Activated CD8-positive, alpha-beta memory T cell treated with anti-CD3 and anti-CD28 coated beads for 36 hours (primary cell): ENCODE results near the gene ATP8A2. TPM values are rescaled to one million over a fixed set of nuclear protein-coding genes. Genes with fewer than 3 reads are reported as not detected.

ENCODE experiments used
- CTCF ChIA-PET: fragments of 350-600 bp; sonication (Branson Sonifier 250); formaldehyde crosslinking; loops from one replicate; lab custom pipeline; 2021; ENCODE audit warnings: antibody characterized with exemption; lab: Charles Lee
- POLR2A ChIA-PET: fragments of 350-600 bp; sonication (Branson Sonifier 250); formaldehyde crosslinking; loops from one replicate; lab custom pipeline; 2021; ENCODE audit warnings: antibody characterized with exemption; lab: Charles Lee
- total RNA-seq, 2 experiments: library from RNA; stranded (reverse); gene quantifications; one replicate each; pipeline ENCODE4 v1.2.3, GENCODE V29; 2021

ATP8A2 gene
- total RNA-seq, 2 experiments from 2014 or later: 0.75 to 0.97 TPM

- ChIA-PET POLR2A (no interaction called here), CTCF (no interaction called here)
These were observed 509.6 kb downstream of the ATP8A2 start for GRCh38 chr13:25881136-25881926.

GRCh38 chr13:25881971-25882451 is 510.2 kb downstream of the ATP8A2 start:
- POLR2A ChIA-PET: no interaction called here

GRCh38 chr13:25882466-25883357 is 510.9 kb downstream of the ATP8A2 start:
- CTCF ChIA-PET: no interaction called here
- POLR2A ChIA-PET: no interaction called here

More at GRCh38 chr13:25881971-25882451, 510.2 kb downstream of the ATP8A2 start:
- CTCF ChIA-PET: no interaction called here

GRCh38 chr13:25885418-25885817 is 513.6 kb downstream of the ATP8A2 start:
- ChIA-PET POLR2A (no interaction called here), CTCF (interaction anchor here (0.7 kb wide), 1 partner anchor 1037 kb away, joined by 3 read pairs; no protein-coding TSS in a partner anchor)

- POLR2A ChIA-PET: no interaction called here
- CTCF ChIA-PET: no interaction called here
These were observed 514.9 kb downstream of the ATP8A2 start for GRCh38 chr13:25886438-25887214.

- CTCF ChIA-PET: no interaction called here
- POLR2A ChIA-PET: no interaction called here
These were observed 516.3 kb downstream of the ATP8A2 start for GRCh38 chr13:25887962-25888655.

- ChIA-PET CTCF (no interaction called here), POLR2A (no interaction called here)
These were observed 519.0 kb downstream of the ATP8A2 start for GRCh38 chr13:25890671-25891212.

- POLR2A ChIA-PET: no interaction called here
These were observed 527.2 kb downstream of the ATP8A2 start for GRCh38 chr13:25898991-25899390.

GRCh38 chr13:25899464-25899863 is 527.7 kb downstream of the ATP8A2 start:
- ChIA-PET POLR2A (no interaction called here), CTCF (no interaction called here)

More at GRCh38 chr13:25898991-25899390, 527.2 kb downstream of the ATP8A2 start:
- CTCF ChIA-PET: no interaction called here

- ChIA-PET CTCF (no interaction called here), POLR2A (no interaction called here)
These were observed 528.2 kb downstream of the ATP8A2 start for GRCh38 chr13:25899952-25900351.

- CTCF ChIA-PET: no interaction called here
These were observed 529.9 kb downstream of the ATP8A2 start for GRCh38 chr13:25901460-25902376.

GRCh38 chr13:25902455-25902854 is 530.7 kb downstream of the ATP8A2 start:
- POLR2A ChIA-PET: no interaction called here
- CTCF ChIA-PET: no interaction called here

More at GRCh38 chr13:25901460-25902376, 529.9 kb downstream of the ATP8A2 start:
- POLR2A ChIA-PET: no interaction called here

- CTCF ChIA-PET: interaction anchor here (0.7 kb wide), 1 partner anchor 182 kb away, joined by 3 read pairs; no protein-coding TSS in a partner anchor
- POLR2A ChIA-PET: no interaction called here
These were observed 531.1 kb downstream of the ATP8A2 start for GRCh38 chr13:25902891-25903341.

- ChIA-PET POLR2A (no interaction called here), CTCF (no interaction called here)
These were observed 533.1 kb downstream of the ATP8A2 start for GRCh38 chr13:25904830-25905229.

GRCh38 chr13:25905611-25906010 is 533.8 kb downstream of the ATP8A2 start:
- POLR2A ChIA-PET: no interaction called here
- CTCF ChIA-PET: no interaction called here

GRCh38 chr13:25906191-25906661 is 534.5 kb downstream of the ATP8A2 start:
- ChIA-PET CTCF (no interaction called here), POLR2A (no interaction called here)

GRCh38 chr13:25908366-25908765 is 536.6 kb downstream of the ATP8A2 start:
- CTCF ChIA-PET: no interaction called here

More at GRCh38 chr13:25908366-25908765, 536.6 kb downstream of the ATP8A2 start:
- POLR2A ChIA-PET: no interaction called here
